ENCODE results near the gene TWNK.

DNA sequence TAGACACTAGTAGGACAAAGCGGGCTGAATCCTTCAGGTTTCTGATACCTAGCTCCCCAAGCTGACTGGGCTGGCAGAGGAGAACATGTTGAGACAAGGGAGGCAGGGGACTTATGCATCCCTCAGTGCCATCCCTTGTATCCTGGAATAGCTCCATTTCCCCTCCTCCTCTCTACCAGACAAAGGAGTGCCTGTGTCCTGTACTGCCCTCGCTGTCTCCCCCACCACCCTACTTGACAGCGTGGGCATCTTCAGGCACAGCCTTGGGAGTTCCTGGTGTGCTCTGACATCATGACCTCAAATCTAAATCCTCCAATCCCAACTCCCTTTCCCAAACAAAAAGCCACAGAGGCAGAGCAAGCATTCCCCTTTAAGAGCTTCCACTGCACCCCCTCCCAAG, 52.7 kb downstream of the TWNK start:
- no peak for TF ChIP-seq CTCF (IDR thresholded peaks at IDR 0.05)
- no peak for TF ChIP-seq POLR2A (IDR thresholded peaks at IDR 0.05)
